ENCODE data around the gene ARHGAP26. TPM values are rescaled to one million over a fixed set of nuclear protein-coding genes. Genes with fewer than 3 reads are reported as not detected.

The ARHGAP26 gene
- total and polyA plus RNA-seq, 2 of the 4 experiments (the other 2 are of a cell fraction): 0.54 to 0.56 TPM

- Histone ChIP-seq H2AK9ac (replicated peaks; ENCODE audit: low read depth, low read length, poor library complexity) (no peak overlapping the region), H4K91ac (ENCODE audit: insufficient read depth, low read depth, low read length) (0 out of 2 replicates have a peak overlapping the region, but pooled peaks have one; percentile 15), H3K14ac (replicated peaks; ENCODE audit: low read depth, low read length) (peak overlapping the region; percentile 50), H3K27me3 (ENCODE audit: control insufficient read depth, insufficient read depth, low read length) (no peaks in the 10 kb centered on the region), H4K8ac (ENCODE audit: low read depth in 2 of 2, low read length in 2 of 2) (peak overlapping the region in 1 of 2 experiments; percentile 38; a peak in 2 of 4 replicates), H3K27ac (ENCODE audit: insufficient read depth, low read length) (no peak overlapping the region), H3K18ac (ENCODE audit: low read depth, low read length) (peak overlapping the region; percentile 53; the same call in 1 of the 2 replicates), H4K5ac (ENCODE audit: low read depth, low read length) (no peak overlapping the region; the same call in 1 of the 2 replicates), H3K23ac (ENCODE audit: low read depth, low read length) (no peak overlapping the region), H3K4me3 (ENCODE audit: insufficient read depth, low read depth, low read length) (no peak overlapping the region), H3K9me1 (ENCODE audit: insufficient read depth, low read length) (peaks cover 6% of the 10 kb centered on the region), H3K9me3 (ENCODE audit: control insufficient read depth, insufficient read depth, low read length) (no peaks in the 10 kb centered on the region), H2BK20ac (ENCODE audit: low read depth, low read length) (no peak overlapping the region), H2AK5ac (ENCODE audit: low read depth, low read length) (peak overlapping the region; percentile 64; the same call in 1 of the 2 replicates), H2BK120ac (ENCODE audit: low read depth, low read length) (peak overlapping the region; percentile 55; the same call in 1 of the 2 replicates), H3K56ac (ENCODE audit: extremely low read depth, insufficient read depth, low read length) (no peak overlapping the region), H3K36me3 (ENCODE audit: control insufficient read depth, insufficient read depth, low read length) (no peaks in the 10 kb centered on the region), H3K4me1 (ENCODE audit: control insufficient read depth, insufficient read depth, low read length) (peaks cover 15% of the 10 kb centered on the region), H3K79me1 (ENCODE audit: low read depth in 1 of 2, low read length in 2 of 2) (no peaks in the 10 kb centered on the region), H2AFZ (replicated peaks; ENCODE audit: low read length, poor library complexity) (no peak overlapping the region), H2BK5ac (ENCODE audit: low read depth, low read length, poor library complexity, severe bottlenecking) (no peak overlapping the region), H3K4me2 (ENCODE audit: low read depth, low read length) (no peak overlapping the region), H3K4ac (ENCODE audit: low read depth, low read length) (peak overlapping the region; percentile 54; the same call in 1 of the 2 replicates), H3K9ac (ENCODE audit: low read depth, low read length) (no peak overlapping the region), H4K20me1 (ENCODE audit: insufficient read depth, low read length) (no peaks in the 10 kb centered on the region), H2BK15ac (ENCODE audit: low read depth, low read length) (peak overlapping the region; percentile 40; the same call in 2 of the 3 replicates)
- dilution Hi-C loops (cut with HindIII; ENCODE audit: low sequenced_read_pairs, unreplicated experiment) (no loop called here), intact Hi-C loops (cut with micrococcal nuclease) (no loop called here), in situ Hi-C loops (cut with MboI; ENCODE audit: low sequenced_read_pairs) (no loop called here)
- no TSS peak for BruUV-seq (replicated peaks)
- ATAC-seq (ENCODE audit: low read depth): no peak
- ChIA-PET CTCF (no interaction called here), POLR2A (ENCODE audit: unreplicated experiment) (no interaction called here)
- WGBS, 2 experiments (ENCODE audit: extremely low coverage in 2 of 2, insufficient read length in 1 of 2): no CpG with 5 or more reads among the region's 3 CpGs
- TF ChIP-seq MAFK (IDR thresholded peaks at IDR 0.05; ENCODE audit: low read depth, low read length) (no peak), SMC3 (IDR thresholded peaks at IDR 0.05; ENCODE audit: low read depth, low read length) (no peak), BHLHE40 (IDR thresholded peaks at IDR 0.05; ENCODE audit: low read depth, low read length) (no peak), RAD21 (IDR thresholded peaks at IDR 0.05; ENCODE audit: low read length) (no peak), CHD1 (IDR thresholded peaks at IDR 0.05; ENCODE audit: low read depth, low read length) (no peak), CEBPB (IDR thresholded peaks at IDR 0.05; ENCODE audit: low read depth, low read length) (no peak), RFX5 (IDR thresholded peaks at IDR 0.05; ENCODE audit: low read depth, low read length) (no peak), POLR2A (IDR thresholded peaks at IDR 0.05; ENCODE audit: low read depth, low read length) (no peak)
- TF ChIP-seq, protein P1, sequence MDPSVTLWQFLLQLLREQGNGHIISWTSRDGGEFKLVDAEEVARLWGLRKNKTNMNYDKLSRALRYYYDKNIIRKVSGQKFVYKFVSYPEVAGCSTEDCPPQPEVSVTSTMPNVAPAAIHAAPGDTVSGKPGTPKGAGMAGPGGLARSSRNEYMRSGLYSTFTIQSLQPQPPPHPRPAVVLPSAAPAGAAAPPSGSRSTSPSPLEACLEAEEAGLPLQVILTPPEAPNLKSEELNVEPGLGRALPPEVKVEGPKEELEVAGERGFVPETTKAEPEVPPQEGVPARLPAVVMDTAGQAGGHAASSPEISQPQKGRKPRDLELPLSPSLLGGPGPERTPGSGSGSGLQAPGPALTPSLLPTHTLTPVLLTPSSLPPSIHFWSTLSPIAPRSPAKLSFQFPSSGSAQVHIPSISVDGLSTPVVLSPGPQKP (IDR thresholded peaks at IDR 0.05; ENCODE audit: borderline replicate concordance, low read depth, low read length): no peak
- no peak for DNase-seq
Observed at GRCh38 chr5:143052967-143053682, 282.9 kb downstream of the ARHGAP26 start.
